Fibroblast of lung (primary cell): Measurements from ENCODE around the gene RASSF1.

Source experiments
- EZH2 ChIP-seq: IDR thresholded peaks from 2 replicates; pipeline ENCODE4 v1.5.1; 2012; ENCODE audit warnings: low read length, control low read depth, mild to moderate bottlenecking; ENCODE audit errors: missing control alignments
- TF ChIP-seq, protein P1 (sequence below), 2 donors: IDR thresholded peaks in 1 of 2; conservative IDR thresholded peaks in 1 of 2; 1 replicate in 1 of 2; 2 replicates in 1 of 2; pipeline ENCODE4 v1.5.1; 2011 to 2012; ENCODE audit warnings: low read length in 2 of 2, control low read depth in 1 of 2, inconsistent platforms in 1 of 2, low read depth in 1 of 2, mild to moderate bottlenecking in 1 of 2

DNA sequence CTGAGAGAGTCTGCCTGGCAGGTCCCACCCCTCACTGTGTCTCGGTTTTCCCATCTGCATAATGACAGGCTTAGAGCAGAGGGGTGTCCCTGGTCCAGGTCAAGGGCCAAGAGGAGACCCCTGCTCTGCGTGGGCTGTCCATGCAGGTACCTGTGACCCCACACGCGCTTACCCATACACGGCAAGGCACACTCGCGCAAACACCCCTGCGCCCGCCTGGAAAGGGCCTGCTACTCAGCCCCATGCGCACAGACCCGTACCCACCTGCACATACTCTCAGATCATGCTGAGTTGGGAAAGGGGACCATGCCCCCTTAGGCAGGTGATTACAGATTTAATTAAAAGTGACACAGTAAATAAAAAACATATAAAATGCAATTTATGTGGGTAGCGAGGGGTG lies 42.1 kb upstream of the RASSF1 start:
- TF ChIP-seq EZH2: no peak
- TF ChIP-seq, protein P1, sequence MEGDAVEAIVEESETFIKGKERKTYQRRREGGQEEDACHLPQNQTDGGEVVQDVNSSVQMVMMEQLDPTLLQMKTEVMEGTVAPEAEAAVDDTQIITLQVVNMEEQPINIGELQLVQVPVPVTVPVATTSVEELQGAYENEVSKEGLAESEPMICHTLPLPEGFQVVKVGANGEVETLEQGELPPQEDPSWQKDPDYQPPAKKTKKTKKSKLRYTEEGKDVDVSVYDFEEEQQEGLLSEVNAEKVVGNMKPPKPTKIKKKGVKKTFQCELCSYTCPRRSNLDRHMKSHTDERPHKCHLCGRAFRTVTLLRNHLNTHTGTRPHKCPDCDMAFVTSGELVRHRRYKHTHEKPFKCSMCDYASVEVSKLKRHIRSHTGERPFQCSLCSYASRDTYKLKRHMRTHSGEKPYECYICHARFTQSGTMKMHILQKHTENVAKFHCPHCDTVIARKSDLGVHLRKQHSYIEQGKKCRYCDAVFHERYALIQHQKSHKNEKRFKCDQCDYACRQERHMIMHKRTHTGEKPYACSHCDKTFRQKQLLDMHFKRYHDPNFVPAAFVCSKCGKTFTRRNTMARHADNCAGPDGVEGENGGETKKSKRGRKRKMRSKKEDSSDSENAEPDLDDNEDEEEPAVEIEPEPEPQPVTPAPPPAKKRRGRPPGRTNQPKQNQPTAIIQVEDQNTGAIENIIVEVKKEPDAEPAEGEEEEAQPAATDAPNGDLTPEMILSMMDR (conservative IDR thresholded peaks at IDR 0.05 in 1 of 2, IDR thresholded peaks at IDR 0.05 in 1 of 2; ENCODE audit: low read depth in 1 of 2, low read length in 2 of 2): no peak
